K562 (cell line): ENCODE measurements around the gene ZNF672. TPM values are rescaled to one million over a fixed set of nuclear protein-coding genes. Genes with fewer than 3 reads are reported as not detected.

Experiments
- BRF2 ChIP-seq: IDR thresholded peaks from 3 replicates; pipeline ENCODE4 v1.6.1; 2011; ENCODE audit warnings: borderline replicate concordance, mild to moderate bottlenecking; ENCODE audit not compliant: insufficient read length, insufficient read depth
- DPF2 ChIP-seq: fragments of 450-650 bp; IDR thresholded peaks from 2 replicates; pipeline ENCODE4 v1.6.1; 2016
- ETV6 ChIP-seq, 3 experiments: fragments of 150-350 bp in 1 of 3; sonication (generic) in 1 of 3; formaldehyde crosslinking in 1 of 3; IDR thresholded peaks; 2 replicates each; pipeline versions ENCODE4 v1.6.1 to v1.8.0; 2014 to 2022; ENCODE audit warnings: borderline replicate concordance in 2 of 3, low read depth in 2 of 3, antibody characterized with exemption in 1 of 3, low read length in 1 of 3, mild to moderate bottlenecking in 1 of 3, missing genetic modification reagents in 1 of 3
- EWSR1 ChIP-seq: fragments of 450-650 bp; IDR thresholded peaks from 2 replicates; pipeline ENCODE4 v1.6.1; 2018; ENCODE audit warnings: borderline replicate concordance, mild to moderate bottlenecking, low read depth, moderate library complexity; ENCODE audit not compliant: partially characterized antibody
- HDAC1 ChIP-seq, 2 experiments: fragments of 450-650 bp; IDR thresholded peaks; 2 replicates each; pipeline ENCODE4 v1.6.1; 2016 to 2017; ENCODE audit warnings: inconsistent platforms in 1 of 2, mild to moderate bottlenecking in 1 of 2, moderate library complexity in 1 of 2
- HSF4 ChIP-seq: fragments of 250-450 bp; sonication (Bioruptor Pico); IDR thresholded peaks from 2 replicates; pipeline ENCODE4 v2.1.2; 2022; ENCODE audit warnings: mild to moderate bottlenecking, moderate library complexity, borderline replicate concordance
- LCOR ChIP-seq: sonication (generic); formaldehyde crosslinking; IDR thresholded peaks from 2 replicates; pipeline ENCODE4 v1.8.0; 2022; ENCODE audit warnings: mild to moderate bottlenecking, missing genetic modification reagents
- NCOA1 ChIP-seq: fragments of 450-650 bp; IDR thresholded peaks from 2 replicates; pipeline ENCODE4 v1.6.1; 2016; ENCODE audit warnings: low read depth
- NONO ChIP-seq, 2 experiments: fragments of 200-400 bp in 1 of 2; fragments of 450-650 bp in 1 of 2; formaldehyde crosslinking in 1 of 2; IDR thresholded peaks; 2 replicates each; pipeline ENCODE4 v1.6.1; 2017; ENCODE audit warnings: low read depth in 2 of 2, mild to moderate bottlenecking in 2 of 2, moderate library complexity in 2 of 2, low read length in 1 of 2
- POLR3A ChIP-seq: IDR thresholded peaks from 2 replicates; pipeline ENCODE4 v1.6.1; 2011; ENCODE audit warnings: borderline replicate concordance, mild to moderate bottlenecking, moderate library complexity; ENCODE audit not compliant: insufficient read length, insufficient read depth; ENCODE audit errors: extremely low read depth
- RCOR1 ChIP-seq, 2 experiments: IDR thresholded peaks; 2 replicates each; pipeline ENCODE4 v1.6.1; 2012; ENCODE audit warnings: low read depth in 2 of 2, low read length in 2 of 2, borderline replicate concordance in 1 of 2, improper control_type of control experiment in 1 of 2
- SP2 ChIP-seq: IDR thresholded peaks from 2 replicates; pipeline ENCODE4 v1.6.1; 2011; ENCODE audit warnings: mild to moderate bottlenecking, low read depth, low read length, moderate library complexity; ENCODE audit not compliant: poor library complexity, severe bottlenecking; ENCODE audit errors: extremely low read depth
- STAT6 ChIP-seq: sonication (generic); formaldehyde crosslinking; IDR thresholded peaks from 2 replicates; pipeline ENCODE4 v1.8.1; 2023; ENCODE audit warnings: mild to moderate bottlenecking, missing genetic modification reagents
- TOE1 ChIP-seq, 2 experiments: fragments of 450-650 bp in 1 of 2; sonication (generic) in 1 of 2; formaldehyde crosslinking in 1 of 2; IDR thresholded peaks; 2 replicates each; pipeline versions ENCODE4 v1.7.1 to v1.8.0; 2016 to 2022; ENCODE audit warnings: borderline replicate concordance in 2 of 2, mild to moderate bottlenecking in 2 of 2, antibody characterized with exemption in 1 of 2, inconsistent platforms in 1 of 2, low read depth in 1 of 2, missing genetic modification reagents in 1 of 2, moderate library complexity in 1 of 2
- TSC22D4 ChIP-seq: fragments of 450-650 bp; IDR thresholded peaks from 2 replicates; pipeline ENCODE4 v1.6.1; 2016; ENCODE audit warnings: missing genetic modification characterization, missing biosample characterization, control low read depth
- ZBTB5 ChIP-seq: fragments of 450-650 bp; IDR thresholded peaks from 2 replicates; pipeline ENCODE4 v1.6.1; 2017; ENCODE audit warnings: antibody characterized with exemption
- ZNF431 ChIP-seq: sonication (generic); formaldehyde crosslinking; IDR thresholded peaks from 2 replicates; pipeline ENCODE4 v1.8.0; 2022; ENCODE audit warnings: mild to moderate bottlenecking, missing genetic modification reagents
- polyA plus RNA-seq, 8 experiments: library from polyadenylated mRNA; depleted of rRNA in 4 of 8; stranded (reverse) in 5 of 8; unstranded in 3 of 8; fragments of >200 nt; fragmentation: Nextera tagmentation in 2 of 8; fragmentation: Illumina TruSeq in 1 of 8; extraction: Ambion mirVana in 2 of 8; extraction: Trizol in 1 of 8; gene quantifications; 2 replicates each; pipeline versions ENCODE4 v1.2.1 to v1.2.3, GENCODE V29; 2011 to 2014; ENCODE audit warnings: inconsistent platforms in 1 of 8, missing spikeins in 1 of 8
- total RNA-seq, 7 experiments: library from RNA; depleted of rRNA in 6 of 7; stranded (reverse); fragments of >200 nt in 6 of 7; fragmentation: Illumina TruSeq in 2 of 7; extraction: Trizol in 2 of 7; gene quantifications; 2 replicates each; pipeline versions ENCODE4 v1.2.1 to v1.2.3, GENCODE V29; 2011 to 2021; ENCODE audit warnings: low replicate concordance in 1 of 7
- TF ChIP-seq, protein P1 (sequence below): fragments of 250-450 bp; sonication (Bioruptor Pico); IDR thresholded peaks from 2 replicates; pipeline ENCODE4 v1.5.0; 2020; ENCODE audit warnings: mild to moderate bottlenecking

The ZNF672 gene
- total and polyA plus RNA-seq, 9 of the 15 experiments (the other 6 are each of a cell fraction or from before 2014, with no cell fraction given) = 1.9 to 57.9 (median 24.1) TPM

GRCh38 chr1:248873993-248874533, 36.0 kb downstream of the ZNF672 start (continued):
- TF ChIP-seq, protein P1, sequence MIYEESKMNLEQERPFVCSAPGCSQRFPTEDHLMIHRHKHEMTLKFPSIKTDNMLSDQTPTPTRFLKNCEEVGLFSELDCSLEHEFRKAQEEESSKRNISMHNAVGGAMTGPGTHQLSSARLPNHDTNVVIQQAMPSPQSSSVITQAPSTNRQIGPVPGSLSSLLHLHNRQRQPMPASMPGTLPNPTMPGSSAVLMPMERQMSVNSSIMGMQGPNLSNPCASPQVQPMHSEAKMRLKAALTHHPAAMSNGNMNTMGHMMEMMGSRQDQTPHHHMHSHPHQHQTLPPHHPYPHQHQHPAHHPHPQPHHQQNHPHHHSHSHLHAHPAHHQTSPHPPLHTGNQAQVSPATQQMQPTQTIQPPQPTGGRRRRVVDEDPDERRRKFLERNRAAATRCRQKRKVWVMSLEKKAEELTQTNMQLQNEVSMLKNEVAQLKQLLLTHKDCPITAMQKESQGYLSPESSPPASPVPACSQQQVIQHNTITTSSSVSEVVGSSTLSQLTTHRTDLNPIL = peak; percentile 43; the same call in 1 of the 2 replicates
- TF ChIP-seq ZBTB5 (0 out of 2 replicates have a peak, but pooled peaks have one; percentile 78), HSF4 (no peak), RCOR1 (IDR thresholded peaks at IDR 0.05; ENCODE audit: borderline replicate concordance in 1 of 2, low read depth in 2 of 2, low read length in 2 of 2) (peak in 1 of 2 experiments; percentile 58; a peak in 2 of 4 replicates), BRF2 (no peak), HDAC1 (IDR thresholded peaks at IDR 0.05) (peak in 1 of 2 experiments; percentile 67; a peak in 1 of 4 replicates), LCOR (CRISPR knock-in tag) (peak; percentile 88), POLR3A (peak; percentile 82), SP2 (no peak), EWSR1 (no peak), TSC22D4 (tag) (no peak), TOE1 (IDR thresholded peaks at IDR 0.05; ENCODE audit: borderline replicate concordance) (no peak), TOE1 (CRISPR knock-in tag; IDR thresholded peaks at IDR 0.05; ENCODE audit: borderline replicate concordance, low read depth) (peak; percentile 81; the same call in 1 of the 2 replicates), ETV6 (IDR thresholded peaks at IDR 0.05; ENCODE audit: borderline replicate concordance in 1 of 2, low read depth in 2 of 2, low read length in 1 of 2) (0 out of 4 replicates have a peak, but pooled peaks of 1 of the 2 experiments have one; percentile 67), ETV6 (CRISPR knock-in tag; IDR thresholded peaks at IDR 0.05; ENCODE audit: borderline replicate concordance) (no peak), DPF2 (0 out of 2 replicates have a peak, but pooled peaks have one; percentile 32), STAT6 (no peak; the same call in 1 of the 2 replicates), NONO (IDR thresholded peaks at IDR 0.05; ENCODE audit: low read depth in 2 of 2, low read length in 1 of 2) (no peak), ZNF431 (0 out of 2 replicates have a peak, but pooled peaks have one; percentile 35), NCOA1 (0 out of 2 replicates have a peak, but pooled peaks have one; percentile 12)
